22Rv1 (cell line): ENCODE measurements around the gene CPS1.

ENCODE experiments used
- H3K27ac ChIP-seq: fragments of 450-650 bp; 2 replicates; pipeline ENCODE4 v1.5.1; 2017
- ZFX ChIP-seq: fragments of 450-650 bp; IDR thresholded peaks from 2 replicates; pipeline ENCODE4 v1.6.1; 2017; ENCODE audit warnings: antibody characterized with exemption, borderline replicate concordance
- TF ChIP-seq, protein P1 (sequence below): fragments of 450-650 bp; IDR thresholded peaks from 2 replicates; pipeline ENCODE4 v1.5.1; 2017; ENCODE audit warnings: mild to moderate bottlenecking

Gene CPS1

DNA sequence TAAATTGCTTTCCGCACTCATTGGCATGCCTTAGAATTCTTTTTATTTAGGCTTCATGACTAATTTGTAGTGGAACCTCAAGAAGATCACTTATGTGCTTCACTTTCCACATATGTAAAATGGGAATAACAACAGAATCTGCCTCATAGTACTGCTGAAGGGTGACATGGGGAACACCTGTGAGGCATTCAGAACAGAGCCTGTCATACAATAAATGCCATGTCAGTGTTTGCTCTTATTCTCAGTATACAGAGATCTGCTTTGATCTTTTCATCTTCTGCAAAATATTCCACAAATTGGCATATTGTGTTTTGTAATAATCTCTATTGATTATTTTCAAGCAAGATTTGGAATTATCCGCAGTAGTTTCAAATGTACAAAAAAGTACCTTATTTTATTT, 17.4 kb upstream of the CPS1 start:
- TF ChIP-seq, protein P1, sequence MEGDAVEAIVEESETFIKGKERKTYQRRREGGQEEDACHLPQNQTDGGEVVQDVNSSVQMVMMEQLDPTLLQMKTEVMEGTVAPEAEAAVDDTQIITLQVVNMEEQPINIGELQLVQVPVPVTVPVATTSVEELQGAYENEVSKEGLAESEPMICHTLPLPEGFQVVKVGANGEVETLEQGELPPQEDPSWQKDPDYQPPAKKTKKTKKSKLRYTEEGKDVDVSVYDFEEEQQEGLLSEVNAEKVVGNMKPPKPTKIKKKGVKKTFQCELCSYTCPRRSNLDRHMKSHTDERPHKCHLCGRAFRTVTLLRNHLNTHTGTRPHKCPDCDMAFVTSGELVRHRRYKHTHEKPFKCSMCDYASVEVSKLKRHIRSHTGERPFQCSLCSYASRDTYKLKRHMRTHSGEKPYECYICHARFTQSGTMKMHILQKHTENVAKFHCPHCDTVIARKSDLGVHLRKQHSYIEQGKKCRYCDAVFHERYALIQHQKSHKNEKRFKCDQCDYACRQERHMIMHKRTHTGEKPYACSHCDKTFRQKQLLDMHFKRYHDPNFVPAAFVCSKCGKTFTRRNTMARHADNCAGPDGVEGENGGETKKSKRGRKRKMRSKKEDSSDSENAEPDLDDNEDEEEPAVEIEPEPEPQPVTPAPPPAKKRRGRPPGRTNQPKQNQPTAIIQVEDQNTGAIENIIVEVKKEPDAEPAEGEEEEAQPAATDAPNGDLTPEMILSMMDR, result no peak
- no peak for TF ChIP-seq ZFX
- H3K27ac ChIP-seq, result no peak overlapping the region

DNA sequence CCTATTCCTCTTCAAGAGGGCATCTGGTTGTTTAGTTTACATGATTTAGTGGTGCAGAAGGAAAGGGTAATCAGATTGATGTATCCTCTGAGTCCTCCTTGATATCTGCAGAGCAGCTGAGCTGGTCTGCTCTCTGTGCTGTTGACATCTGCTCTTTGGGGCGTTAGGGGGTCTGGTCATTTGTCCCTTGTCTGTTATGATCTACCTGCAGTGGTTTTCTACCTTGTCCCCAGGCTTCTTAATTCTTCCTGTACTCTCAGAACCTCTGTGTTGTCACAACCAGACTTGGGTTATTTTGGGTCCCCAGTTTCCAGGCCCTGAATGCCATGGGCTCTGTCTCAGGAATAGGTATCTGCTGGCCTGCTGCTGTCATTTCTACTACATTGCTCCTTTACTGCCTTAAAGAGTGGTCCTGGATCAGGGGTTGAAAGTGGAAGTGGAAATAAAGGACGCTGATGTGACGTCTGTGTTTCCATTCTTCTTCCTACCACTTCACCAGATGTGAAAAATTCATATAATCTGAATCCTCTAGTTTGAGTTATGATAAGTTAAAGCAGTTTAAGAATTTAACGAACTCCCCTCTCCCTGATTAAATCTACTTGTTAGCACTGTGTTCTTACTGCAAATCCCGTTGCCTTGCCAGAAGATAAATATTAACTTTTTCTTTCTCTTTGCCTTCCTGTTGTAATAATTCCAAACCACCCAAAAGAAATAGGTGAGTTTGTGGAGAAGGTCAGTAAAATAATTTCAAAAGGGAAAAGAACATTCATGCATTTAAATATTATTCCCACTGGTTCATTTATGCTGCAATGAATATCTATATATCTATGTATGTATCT, 16.6 kb upstream of the CPS1 start:
- no peak overlapping the region for H3K27ac ChIP-seq
- no peak for TF ChIP-seq ZFX
- TF ChIP-seq, protein P1, result no peak

DNA sequence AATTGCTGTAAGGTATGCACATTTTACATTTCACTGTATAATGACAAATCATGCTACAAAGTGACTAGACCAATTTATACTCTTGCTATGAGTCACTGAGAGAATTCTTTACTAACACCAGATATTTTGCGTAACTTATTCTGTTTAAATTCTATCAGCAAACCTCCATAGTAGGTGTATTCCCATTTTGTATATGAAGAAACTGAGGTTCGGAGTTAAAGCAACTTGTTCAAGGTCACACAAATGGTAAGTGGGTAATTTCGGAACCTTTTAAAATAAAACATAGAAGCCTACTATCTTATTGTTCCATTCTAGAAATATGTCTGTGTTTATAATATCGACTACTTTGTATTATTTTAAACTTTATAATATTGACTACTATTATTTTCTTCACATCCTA, 15.9 kb upstream of the CPS1 start:
- H3K27ac ChIP-seq, result no peak overlapping the region

DNA sequence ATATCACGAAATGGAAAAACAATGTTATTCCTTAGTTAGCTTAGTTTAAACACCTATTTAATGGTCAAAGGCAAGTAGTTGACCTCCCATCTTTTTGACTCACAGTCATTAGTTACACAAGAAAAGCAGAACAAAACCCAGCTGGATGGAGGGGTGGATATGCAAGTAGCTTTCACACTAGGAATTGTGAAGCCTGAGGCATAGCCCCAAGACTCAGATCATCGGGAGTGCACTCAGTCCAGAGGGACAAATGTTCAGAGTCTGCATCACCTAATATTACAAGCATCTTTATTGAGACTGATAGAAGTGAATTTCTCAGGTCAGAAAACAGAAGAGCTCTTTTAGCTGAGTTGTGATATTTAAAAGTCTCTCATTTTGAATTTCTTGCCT, 15.5 kb upstream of the CPS1 start:
- H3K27ac ChIP-seq, result no peak overlapping the region
- no peak for TF ChIP-seq ZFX
- TF ChIP-seq, protein P1, result no peak

More for the DNA sequence above, 15.9 kb upstream of the CPS1 start:
- TF ChIP-seq, protein P1, result no peak
- no peak for TF ChIP-seq ZFX

DNA sequence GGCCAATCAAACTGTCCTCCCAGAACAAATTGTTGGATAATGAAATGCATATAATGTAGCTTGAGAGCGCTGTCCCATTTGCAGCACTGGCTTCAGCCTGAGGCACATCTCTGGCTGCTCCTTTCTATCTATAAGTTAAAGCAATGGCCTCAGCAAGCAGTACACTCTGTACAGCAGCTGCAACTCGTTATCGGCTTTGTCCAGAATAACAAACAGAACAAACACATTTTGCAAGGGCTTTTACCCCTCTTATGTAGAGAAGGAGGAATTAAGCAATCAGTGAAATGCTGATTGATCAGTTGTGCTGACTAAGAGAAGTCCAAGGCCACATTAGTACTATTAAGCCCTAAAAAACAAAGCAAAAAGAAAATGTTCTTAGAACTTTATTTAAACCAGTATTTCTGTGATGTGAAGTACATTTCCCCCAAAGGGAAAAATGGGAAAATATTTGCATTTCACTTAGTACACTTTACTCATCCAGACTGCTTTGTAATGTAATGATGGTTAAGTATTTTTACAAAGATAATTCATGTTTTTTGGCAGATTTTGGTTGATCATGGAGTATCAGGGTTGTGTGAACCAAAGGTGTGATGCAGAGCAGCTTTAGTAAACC, 15.0 kb upstream of the CPS1 start:
- TF ChIP-seq ZFX, result no peak
- TF ChIP-seq, protein P1, result no peak
- H3K27ac ChIP-seq, result no peak overlapping the region

DNA sequence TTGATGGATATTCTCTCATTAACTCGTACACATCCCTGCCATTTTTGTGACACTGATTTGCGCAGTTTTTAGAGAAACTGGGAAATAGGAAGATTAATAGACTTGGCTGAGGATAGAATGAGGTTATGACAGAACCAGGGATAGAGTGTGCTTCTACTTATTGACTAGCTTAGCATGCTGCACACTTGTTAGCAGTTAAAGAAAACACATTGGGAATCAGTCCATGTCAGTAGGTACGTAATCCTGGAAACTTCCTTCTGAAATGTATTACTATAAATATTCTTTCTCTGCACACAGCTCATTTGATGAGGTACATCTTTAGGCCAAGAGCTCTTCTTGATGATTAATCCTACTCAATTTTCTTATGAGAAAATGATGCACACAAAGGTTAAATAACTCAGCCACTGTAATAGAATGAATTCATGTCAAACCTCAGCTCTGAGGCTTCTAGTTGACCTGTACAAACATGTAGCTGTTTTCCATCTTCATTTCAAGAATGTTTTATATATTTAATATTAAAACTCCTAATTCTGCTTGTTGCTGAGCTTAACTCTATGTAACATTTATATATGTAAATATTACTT, 12.3 kb upstream of the CPS1 start:
- TF ChIP-seq ZFX, result no peak
- TF ChIP-seq, protein P1, result no peak

DNA sequence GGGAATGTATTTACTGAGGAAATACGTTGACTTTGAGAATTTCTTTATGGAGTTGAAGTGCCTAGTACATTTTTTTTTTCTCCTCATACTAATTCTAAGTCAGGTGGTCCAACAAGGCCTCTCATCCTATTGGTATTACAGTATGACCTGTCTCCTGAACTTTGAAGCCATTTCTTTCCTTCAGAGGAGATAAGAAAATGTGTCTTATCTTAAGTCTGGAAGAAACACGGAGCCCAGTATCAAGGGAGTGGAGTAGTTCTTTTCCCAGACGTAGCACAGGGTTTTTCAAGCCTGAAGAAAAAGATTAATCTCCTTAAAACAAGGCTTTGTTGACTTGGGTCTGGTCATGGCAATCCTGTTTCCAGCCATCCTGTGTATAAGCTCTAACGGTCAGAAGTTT, 11.6 kb upstream of the CPS1 start:
- TF ChIP-seq, protein P1, result no peak
- no peak for TF ChIP-seq ZFX
- no peak overlapping the region for H3K27ac ChIP-seq

More for the DNA sequence above, 12.3 kb upstream of the CPS1 start:
- no peak overlapping the region for H3K27ac ChIP-seq
